Tibial artery (tissue), 4 donors: ENCODE results near the gene F12.
"Not testable (repeated sequence)": the region's sequence is repeated elsewhere in the genome, so short reads cannot be mapped to it uniquely, and the experiment has no call there.

Experiments
- DNase-seq, 2 donors: peaks; one replicate each; pipeline ENCODE4 v3.0.0-alpha.2; 2019
- H3K27ac ChIP-seq, 2 donors: fragments of 200-600 bp; sonication (generic) in 1 of 2; 1 replicate in 1 of 2; 2 replicates in 1 of 2; pipeline ENCODE4 v1.5.1; 2018 to 2019; ENCODE audit warnings: mild to moderate bottlenecking in 1 of 2
- H3K27me3 ChIP-seq, 2 donors: fragments of 200-600 bp; sonication (generic) in 1 of 2; one replicate each; pipeline versions ENCODE4 v1.5.1 to v1.6.0; 2016 to 2019
- H3K36me3 ChIP-seq, 3 donors: fragments of 200-600 bp; sonication (generic) in 2 of 3; one replicate each; pipeline ENCODE4 v1.5.1; 2016 to 2019; ENCODE audit warnings: mild to moderate bottlenecking in 2 of 3
- H3K4me1 ChIP-seq, 4 donors: fragments of 200-600 bp; sonication (generic) in 2 of 4; 1 replicate in 3 of 4; 2 replicates in 1 of 4; pipeline ENCODE4 v1.5.1; 2016 to 2019
- H3K4me3 ChIP-seq, 2 donors: fragments of 200-600 bp; sonication (generic) in 1 of 2; 1 replicate in 1 of 2; 2 replicates in 1 of 2; pipeline ENCODE4 v1.5.1; 2018 to 2019; ENCODE audit warnings: mild to moderate bottlenecking in 2 of 2
- H3K9me3 ChIP-seq, 3 donors: fragments of 200-600 bp; sonication (generic) in 1 of 3; one replicate each; pipeline ENCODE4 v1.5.1; 2016 to 2019
- intact Hi-C: fragments of 100-400 bp; cut with DNase I; formaldehyde crosslinking; loops from one replicate; pipeline ENCODE4 v1.15.0; 2023; ENCODE audit warnings: low total_unique reads
- TF ChIP-seq, protein P1 (sequence below), 2 experiments: fragments of 200-600 bp in 1 of 2; fragments of 450-650 bp in 1 of 2; IDR thresholded peaks; one replicate each; pipeline ENCODE4 v1.5.1; 2017 to 2019; ENCODE audit warnings: antibody characterized with exemption in 2 of 2, mild to moderate bottlenecking in 1 of 2, moderate library complexity in 1 of 2

F12 gene

DNA sequence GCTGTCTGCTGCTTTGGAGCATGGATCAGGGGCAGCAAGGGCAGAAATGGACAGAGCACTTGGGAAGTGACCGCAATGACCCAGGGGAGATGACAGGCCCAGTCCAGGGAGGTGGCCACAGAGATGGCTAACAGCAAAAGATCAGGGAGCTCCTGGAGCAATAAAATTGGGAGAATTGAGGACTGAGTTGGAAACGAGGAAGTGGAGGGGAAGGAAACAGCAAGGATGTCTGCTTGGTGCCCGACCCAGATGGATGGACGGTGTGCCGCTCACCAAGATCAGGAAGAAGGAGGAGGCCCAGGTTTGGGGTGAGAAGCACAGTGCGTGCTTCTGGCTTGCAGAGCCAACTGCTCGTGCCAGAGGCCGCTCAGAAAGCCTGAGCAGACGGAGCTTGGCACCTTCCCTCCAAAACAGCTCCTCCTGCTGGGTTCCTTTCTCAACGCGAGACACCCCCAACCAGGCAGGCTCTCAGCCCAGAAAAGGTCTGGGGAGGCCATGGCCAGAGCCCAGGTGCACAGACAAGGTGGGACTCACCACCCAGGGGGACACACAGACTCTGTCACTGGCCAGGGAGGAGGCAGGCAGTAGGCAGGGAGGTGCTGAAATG is 26.8 kb downstream of the F12 start:
- TF ChIP-seq, protein P1, sequence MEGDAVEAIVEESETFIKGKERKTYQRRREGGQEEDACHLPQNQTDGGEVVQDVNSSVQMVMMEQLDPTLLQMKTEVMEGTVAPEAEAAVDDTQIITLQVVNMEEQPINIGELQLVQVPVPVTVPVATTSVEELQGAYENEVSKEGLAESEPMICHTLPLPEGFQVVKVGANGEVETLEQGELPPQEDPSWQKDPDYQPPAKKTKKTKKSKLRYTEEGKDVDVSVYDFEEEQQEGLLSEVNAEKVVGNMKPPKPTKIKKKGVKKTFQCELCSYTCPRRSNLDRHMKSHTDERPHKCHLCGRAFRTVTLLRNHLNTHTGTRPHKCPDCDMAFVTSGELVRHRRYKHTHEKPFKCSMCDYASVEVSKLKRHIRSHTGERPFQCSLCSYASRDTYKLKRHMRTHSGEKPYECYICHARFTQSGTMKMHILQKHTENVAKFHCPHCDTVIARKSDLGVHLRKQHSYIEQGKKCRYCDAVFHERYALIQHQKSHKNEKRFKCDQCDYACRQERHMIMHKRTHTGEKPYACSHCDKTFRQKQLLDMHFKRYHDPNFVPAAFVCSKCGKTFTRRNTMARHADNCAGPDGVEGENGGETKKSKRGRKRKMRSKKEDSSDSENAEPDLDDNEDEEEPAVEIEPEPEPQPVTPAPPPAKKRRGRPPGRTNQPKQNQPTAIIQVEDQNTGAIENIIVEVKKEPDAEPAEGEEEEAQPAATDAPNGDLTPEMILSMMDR (IDR thresholded peaks at IDR 0.05) = no peak
- Histone ChIP-seq H3K27me3 (peaks cover 0 to 56% of the 10 kb centered on the region in 2 donors), H3K4me3 (no peak overlapping the region), H3K36me3 (no peaks in the 10 kb centered on the region), H3K9me3 (no peaks in the 10 kb centered on the region), H3K4me1 (no peaks in the 10 kb centered on the region), H3K27ac (no peak overlapping the region)
- intact Hi-C loops = no loop called here
- DNase-seq = no peak

DNA sequence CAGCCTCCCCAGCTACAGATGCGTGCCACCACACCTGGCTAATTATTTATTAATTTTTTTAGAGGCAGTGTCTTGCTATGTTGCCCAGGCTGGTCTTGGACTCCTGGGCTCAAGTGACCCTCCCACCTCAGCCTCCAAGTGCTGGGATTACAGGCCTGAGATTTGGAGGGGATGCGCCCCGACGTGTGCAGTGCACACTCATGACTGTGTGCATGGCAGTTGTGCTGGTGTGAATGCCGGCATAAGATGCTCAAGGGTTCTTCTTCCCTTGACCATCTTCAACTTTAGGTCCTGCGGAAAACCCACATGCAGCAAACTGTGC is 28.6 kb downstream of the F12 start:
- Histone ChIP-seq H3K27me3 (peaks cover 0 to 45% of the 10 kb centered on the region in 2 donors), H3K4me1 (no peaks in the 10 kb centered on the region), H3K36me3 (no peaks in the 10 kb centered on the region), H3K27ac (no peak overlapping the region), H3K9me3 (no peaks in the 10 kb centered on the region), H3K4me3 (no peak overlapping the region)
- TF ChIP-seq, protein P1 (IDR thresholded peaks at IDR 0.05) = no peak
- intact Hi-C loops = no loop called here
- no peak for DNase-seq

DNA sequence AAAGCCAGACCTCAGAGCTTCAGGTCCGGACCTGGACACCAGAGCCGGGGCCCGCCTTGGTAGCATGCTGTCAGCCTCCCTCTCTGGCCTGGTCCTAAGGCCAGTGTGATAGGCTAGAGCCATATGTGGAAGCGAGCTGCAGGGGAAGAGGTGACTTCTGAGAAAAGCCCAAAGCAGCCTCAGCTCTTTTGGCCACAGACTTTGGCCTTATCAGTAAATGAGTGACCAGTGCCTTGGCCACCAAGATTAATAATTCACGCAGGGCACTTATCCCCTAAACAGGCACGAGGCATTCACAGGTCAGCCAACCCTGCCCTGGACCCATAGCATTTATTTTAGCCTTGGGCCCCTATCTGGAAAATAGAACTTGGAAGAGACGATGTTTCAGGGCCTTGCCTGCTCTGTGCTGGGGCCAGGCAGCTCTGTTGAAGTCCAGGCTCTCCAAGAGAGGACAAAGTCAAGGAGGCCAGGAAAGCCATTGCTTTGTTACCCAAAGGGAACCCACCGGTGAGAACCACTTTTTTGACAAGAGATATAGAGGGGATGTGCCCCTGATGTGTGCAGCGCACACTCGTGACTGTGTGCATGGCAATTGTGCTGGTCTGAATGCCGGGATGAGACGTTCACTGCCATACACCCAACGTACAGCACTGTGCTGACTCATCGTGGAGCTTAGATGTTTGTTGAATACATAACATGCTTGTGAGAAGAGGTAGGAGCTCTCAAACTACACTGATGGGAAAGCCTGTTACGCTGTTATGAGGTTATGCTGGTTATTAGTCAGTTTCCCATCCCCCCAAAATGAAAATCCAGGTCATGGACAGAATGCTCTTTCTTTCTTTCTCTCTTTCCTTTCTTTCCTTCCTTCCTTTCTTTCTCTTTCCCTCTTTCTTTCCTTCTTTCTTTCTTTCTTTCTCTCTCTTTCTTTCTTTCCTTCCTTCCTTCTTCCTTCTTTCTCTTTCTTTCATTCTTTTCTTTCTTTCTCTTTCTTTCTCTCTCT is 30.2 kb downstream of the F12 start:
- peaks cover 0 to 30% of the 10 kb centered on the region in 2 donors for H3K27me3 ChIP-seq
- intact Hi-C loops = no loop called here
- H3K9me3 ChIP-seq = no peaks in the 10 kb centered on the region
- H3K4me1 ChIP-seq = no peaks in the 10 kb centered on the region
- DNase-seq = no peak
- H3K4me3 ChIP-seq = no peak overlapping the region
- TF ChIP-seq, protein P1 (IDR thresholded peaks at IDR 0.05) = no peak
- no peak overlapping the region for H3K27ac ChIP-seq
- no peaks in the 10 kb centered on the region for H3K36me3 ChIP-seq

DNA sequence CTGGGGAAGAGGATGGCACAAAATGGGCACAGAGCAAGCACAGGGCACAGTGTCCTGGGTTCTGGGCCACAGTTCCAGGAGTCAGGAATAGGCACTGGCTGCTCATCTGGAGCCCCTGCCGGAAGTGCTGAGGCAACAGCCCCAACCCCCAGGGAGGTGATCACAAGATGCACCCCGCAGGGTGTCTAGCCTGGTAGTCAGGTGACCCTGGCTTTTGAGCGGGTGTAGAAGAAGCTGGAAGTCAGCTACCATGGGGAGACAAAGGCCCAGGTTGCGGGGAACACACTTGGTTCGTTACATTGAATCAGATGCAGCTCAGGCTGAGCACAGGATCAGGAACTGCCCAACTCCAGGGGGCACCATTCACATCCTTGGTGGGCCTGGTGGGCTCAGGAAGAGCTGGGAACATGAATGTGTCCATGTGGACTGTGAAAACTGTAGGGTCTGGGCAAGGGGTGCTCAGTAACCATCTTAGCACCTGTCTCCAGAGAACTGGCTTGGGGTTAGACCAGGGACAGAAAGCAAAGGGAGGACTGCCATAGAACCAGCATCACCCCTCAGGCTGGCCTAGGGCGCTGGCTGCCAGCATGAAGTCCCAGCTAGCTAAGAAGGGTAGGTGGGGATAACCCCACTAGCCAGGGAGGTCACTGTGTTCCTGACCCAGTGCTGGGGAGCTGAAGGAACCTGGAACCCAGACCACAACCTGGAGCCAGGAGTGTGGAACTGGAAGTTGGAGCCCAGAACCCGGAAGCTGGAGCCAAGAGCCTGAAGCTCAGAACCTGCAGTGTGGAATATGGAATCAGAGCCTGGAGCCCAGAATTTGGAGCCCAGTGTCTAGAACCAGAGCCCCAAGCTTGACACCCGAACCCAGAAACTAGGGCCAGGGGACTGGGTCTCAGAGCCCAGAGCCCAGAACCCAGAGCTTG is 31.2 kb downstream of the F12 start:
- no peak for DNase-seq
- Histone ChIP-seq H3K36me3 (no peaks in the 10 kb centered on the region), H3K9me3 (no peaks in the 10 kb centered on the region), H3K4me1 (no peaks in the 10 kb centered on the region), H3K4me3 (no peak overlapping the region), H3K27ac (no peak overlapping the region), H3K27me3 (peaks cover 0 to 28% of the 10 kb centered on the region in 2 donors)
- TF ChIP-seq, protein P1 (IDR thresholded peaks at IDR 0.05) = no peak
- intact Hi-C loops = no loop called here

DNA sequence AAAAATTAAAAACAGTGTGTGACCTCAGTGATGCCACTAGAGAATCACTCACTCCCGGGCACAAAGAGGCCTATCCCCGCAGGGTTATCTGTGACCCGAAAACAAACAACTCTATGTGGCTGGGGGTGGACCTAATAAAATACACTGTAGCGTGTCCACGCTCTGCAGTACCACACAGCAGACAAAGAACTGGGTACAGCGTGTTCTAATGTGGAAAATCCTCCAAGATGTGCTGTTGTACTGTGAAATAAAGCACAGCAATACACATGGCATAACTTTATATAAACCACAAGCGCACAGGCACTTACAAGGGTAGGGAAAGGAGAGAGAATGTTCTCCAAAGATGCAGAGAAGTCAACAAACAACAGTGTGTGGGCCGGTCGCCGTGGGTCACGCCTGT is 33.3 kb downstream of the F12 start:
- intact Hi-C loops = no loop called here
- H3K4me1 ChIP-seq = peaks cover 0 to 6% (median 3%) of the 10 kb centered on the region in 4 donors
- no peak for DNase-seq
- H3K27ac ChIP-seq = no peak overlapping the region
- peaks cover 0 to 22% of the 10 kb centered on the region in 2 donors for H3K27me3 ChIP-seq
- H3K9me3 ChIP-seq = no peaks in the 10 kb centered on the region
- TF ChIP-seq, protein P1 (IDR thresholded peaks at IDR 0.05) = no peak
- no peak overlapping the region for H3K4me3 ChIP-seq
- H3K36me3 ChIP-seq = peaks cover 0 to 6% (median 0%) of the 10 kb centered on the region in 3 donors

DNA sequence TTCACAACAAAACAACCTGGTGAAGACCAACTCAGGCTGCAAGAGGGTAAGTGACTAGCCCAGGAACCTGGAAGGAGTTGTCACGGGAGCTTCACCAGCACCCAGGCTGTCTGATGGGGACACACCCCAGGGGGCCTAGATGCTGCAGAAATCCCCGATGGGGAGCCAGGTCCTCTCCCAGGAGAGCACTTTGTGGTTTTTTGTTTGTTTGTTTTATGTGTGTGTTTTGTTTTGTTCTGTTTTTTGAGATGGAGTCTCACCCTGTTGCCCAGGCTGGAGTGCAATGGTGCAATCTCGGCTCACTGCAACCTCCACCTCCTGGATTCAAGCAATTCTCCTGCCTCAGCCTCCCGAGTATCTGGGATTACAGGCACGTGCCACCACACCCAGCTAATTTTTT is 33.8 kb downstream of the F12 start:
- H3K36me3 ChIP-seq, H3K9me3 ChIP-seq, intact Hi-C loops, H3K27ac ChIP-seq, DNase-seq, H3K4me3 ChIP-seq: not testable (repeated sequence)
- peaks cover 0 to 16% of the 10 kb centered on the region in 2 donors for H3K27me3 ChIP-seq
- peaks cover 0 to 11% (median 5%) of the 10 kb centered on the region in 4 donors for H3K4me1 ChIP-seq
